Rectal smooth muscle tissue (tissue), 1 donor: ENCODE measurements around the gene WRAP53.

ENCODE experiments used
- H3K27ac ChIP-seq: one replicate; pipeline ENCODE4 v1.7.0; 2013; ENCODE audit warnings: low read depth, low read length, inconsistent platforms
- H3K27me3 ChIP-seq: one replicate; pipeline ENCODE4 v1.7.0; 2013; ENCODE audit warnings: low read length; ENCODE audit not compliant: control insufficient read depth, insufficient read depth
- H3K36me3 ChIP-seq: one replicate; pipeline ENCODE4 v1.7.0; 2013; ENCODE audit warnings: low read length; ENCODE audit not compliant: control insufficient read depth, insufficient read depth
- H3K4me1 ChIP-seq: one replicate; pipeline ENCODE4 v1.7.0; 2013; ENCODE audit warnings: low read length; ENCODE audit not compliant: control insufficient read depth, insufficient read depth
- H3K4me3 ChIP-seq: one replicate; pipeline ENCODE4 v1.7.0; 2013; ENCODE audit warnings: low read length
- H3K9ac ChIP-seq: one replicate; pipeline ENCODE4 v1.7.0; 2013; ENCODE audit warnings: low read length

The WRAP53 gene

GRCh38 chr17:7655541-7655840 lies 32.8 kb upstream of the WRAP53 start:
- H3K9ac ChIP-seq: no peak overlapping the region
- peaks cover 11% of the 10 kb centered on the region for H3K27me3 ChIP-seq
- no peaks in the 10 kb centered on the region for H3K36me3 ChIP-seq
- no peak overlapping the region for H3K4me3 ChIP-seq
- H3K27ac ChIP-seq: no peak overlapping the region
- no peaks in the 10 kb centered on the region for H3K4me1 ChIP-seq

- no peak overlapping the region for H3K4me3 ChIP-seq
- H3K9ac ChIP-seq: no peak overlapping the region
- H3K27ac ChIP-seq: no peak overlapping the region
- H3K27me3 ChIP-seq: peaks cover under 1% of the 10 kb centered on the region
- H3K4me1 ChIP-seq: no peaks in the 10 kb centered on the region
- H3K36me3 ChIP-seq: no peaks in the 10 kb centered on the region
Observed at GRCh38 chr17:7656958-7657609, 31.2 kb upstream of the WRAP53 start.

- Histone ChIP-seq H3K4me3 (no peak overlapping the region), H3K27me3 (no peaks in the 10 kb centered on the region), H3K4me1 (no peaks in the 10 kb centered on the region), H3K36me3 (peaks cover 21% of the 10 kb centered on the region), H3K9ac (no peak overlapping the region), H3K27ac (no peak overlapping the region)
Observed at GRCh38 chr17:7667656-7668406, 20.4 kb upstream of the WRAP53 start.

- Histone ChIP-seq H3K4me3 (no peak overlapping the region), H3K36me3 (peaks cover 26% of the 10 kb centered on the region), H3K27me3 (no peaks in the 10 kb centered on the region), H3K27ac (no peak overlapping the region), H3K4me1 (no peaks in the 10 kb centered on the region), H3K9ac (no peak overlapping the region)
Observed at GRCh38 chr17:7668482-7668881, 19.8 kb upstream of the WRAP53 start.

GRCh38 chr17:7673239-7673638 lies 15.0 kb upstream of the WRAP53 start:
- no peak overlapping the region for H3K27ac ChIP-seq
- no peak overlapping the region for H3K4me3 ChIP-seq
- no peaks in the 10 kb centered on the region for H3K4me1 ChIP-seq
- H3K27me3 ChIP-seq: no peaks in the 10 kb centered on the region
- peaks cover 46% of the 10 kb centered on the region for H3K36me3 ChIP-seq
- no peak overlapping the region for H3K9ac ChIP-seq

- Histone ChIP-seq H3K36me3 (peaks cover 37% of the 10 kb centered on the region), H3K27me3 (no peaks in the 10 kb centered on the region), H3K4me1 (no peaks in the 10 kb centered on the region), H3K27ac (no peak overlapping the region), H3K9ac (no peak overlapping the region), H3K4me3 (no peak overlapping the region)
Observed at GRCh38 chr17:7674934-7675333, 13.3 kb upstream of the WRAP53 start.

- Histone ChIP-seq H3K27ac (no peak overlapping the region), H3K9ac (no peak overlapping the region), H3K27me3 (no peaks in the 10 kb centered on the region), H3K36me3 (peaks cover 30% of the 10 kb centered on the region), H3K4me3 (no peak overlapping the region), H3K4me1 (no peaks in the 10 kb centered on the region)
Observed at GRCh38 chr17:7676533-7676932, 11.7 kb upstream of the WRAP53 start.

- H3K4me1 ChIP-seq: no peaks in the 10 kb centered on the region
- H3K36me3 ChIP-seq: peaks cover 26% of the 10 kb centered on the region
- no peak overlapping the region for H3K4me3 ChIP-seq
Observed at GRCh38 chr17:7677388-7678067, 10.7 kb upstream of the WRAP53 start.

GRCh38 chr17:7684851-7685532 lies 3.3 kb upstream of the WRAP53 start:
- no peaks in the 10 kb centered on the region for H3K27me3 ChIP-seq
- no peaks in the 10 kb centered on the region for H3K36me3 ChIP-seq
- peak overlapping the region; percentile 91 for H3K27ac ChIP-seq
- peak overlapping the region; percentile 92 for H3K9ac ChIP-seq
- H3K4me3 ChIP-seq: peak overlapping the region; percentile 71
- peaks cover 23% of the 10 kb centered on the region for H3K4me1 ChIP-seq

More at GRCh38 chr17:7677388-7678067, 10.7 kb upstream of the WRAP53 start:
- Histone ChIP-seq H3K27me3 (no peaks in the 10 kb centered on the region), H3K9ac (no peak overlapping the region), H3K27ac (no peak overlapping the region)

- H3K4me1 ChIP-seq: peaks cover 23% of the 10 kb centered on the region
- H3K4me3 ChIP-seq: peak overlapping the region; percentile 71
- no peaks in the 10 kb centered on the region for H3K27me3 ChIP-seq
Observed at GRCh38 chr17:7685533-7686221, 2.6 kb upstream of the WRAP53 start.

GRCh38 chr17:7686222-7687071 lies 1.8 kb upstream of the WRAP53 start:
- H3K4me1 ChIP-seq: peaks cover 23% of the 10 kb centered on the region
- peak overlapping the region; percentile 79 for H3K9ac ChIP-seq
- H3K4me3 ChIP-seq: peak overlapping the region; percentile 71
- no peaks in the 10 kb centered on the region for H3K36me3 ChIP-seq
- H3K27ac ChIP-seq: peak overlapping the region; percentile 92
- no peaks in the 10 kb centered on the region for H3K27me3 ChIP-seq

More at GRCh38 chr17:7685533-7686221, 2.6 kb upstream of the WRAP53 start:
- Histone ChIP-seq H3K27ac (peak overlapping the region; percentile 92), H3K9ac (peak overlapping the region; percentile 92), H3K36me3 (no peaks in the 10 kb centered on the region)
